Heart left ventricle (tissue), 13 donors: ENCODE results near the gene UBE3A.

Experiments
- CTCF ChIP-seq, 12 donors: fragments of 200-600 bp; sonication (generic) in 4 of 12; IDR thresholded peaks; one replicate each; pipeline versions ENCODE4 v1.5.0 to v1.8.0; 2018 to 2022; ENCODE audit warnings: antibody characterized with exemption in 12 of 12, mild to moderate bottlenecking in 5 of 12
- POLR2A ChIP-seq, 2 donors: fragments of 450-650 bp; IDR thresholded peaks; one replicate each; pipeline ENCODE4 v1.6.1; 2017; ENCODE audit warnings: antibody characterized with exemption in 2 of 2, mild to moderate bottlenecking in 2 of 2, moderate library complexity in 2 of 2
- donor health status: ischemic (EF 13 %, LVEDD 7.1; RV severe dilation, severe dysfunction).
- donor health status: DM: no; HTN: yes; CAD: no.
- donor health status: DM: no; HTN: no; CAD: no.
- donor health status: ischemic (EF 25% LVEDD 6.9; RV normal size, moderate dysfunction).
- donor health status: ischemic (EF 25% LVEDD 5.7; RV mildly dilated, moderate dysfunction).
- donor health status: ischemic (EF 35%, LVEDD 5.7; RV mildly dilated, moderate dysfunction).
- donor health status: nonischemic (EF 11% LVEDD 7.7; RV severe dilation, severe dysfunction).
- donor health status: DM: yes; HTN: yes; CAD: no.
- donor health status: PGD.
- donor health status: ischemic (EF 29% LVEDD 5.4; RV normal size, mild dysfunction).
- donor health status: nonischemic (EF 23%, LVEDD 6.1; RV moderate dilation, normal function).

- no peak for TF ChIP-seq CTCF (IDR thresholded peaks at IDR 0.05)
- TF ChIP-seq POLR2A (IDR thresholded peaks at IDR 0.05): no peak
Measured at GRCh38 chr15:25439369-25439836, 579 bp upstream of the UBE3A start.
